ENCODE measurements around the gene TCIRG1.

TCIRG1 gene

GRCh38 chr11:68096962-68097361 is 58.1 kb downstream of the TCIRG1 start:
- Histone ChIP-seq H3K36me3 (ENCODE audit: control insufficient read depth, insufficient read depth, low read length) (no peaks in the 10 kb centered on the region), H3K4me1 (ENCODE audit: control insufficient read depth, insufficient read depth, low read length) (no peaks in the 10 kb centered on the region), H3K9ac (ENCODE audit: low read depth, low read length) (no peak overlapping the region), H3K27me3 (ENCODE audit: control insufficient read depth, insufficient read depth, low read length) (no peaks in the 10 kb centered on the region), H3K9me3 (ENCODE audit: control insufficient read depth, insufficient read depth, low read length) (no peaks in the 10 kb centered on the region), H3K4me3 (ENCODE audit: low read depth, low read length) (no peak overlapping the region)

- H3K9ac ChIP-seq (ENCODE audit: low read depth, low read length) = no peak overlapping the region
- no peak overlapping the region for H3K4me3 ChIP-seq (ENCODE audit: low read depth, low read length)
- no peaks in the 10 kb centered on the region for H3K4me1 ChIP-seq (ENCODE audit: control insufficient read depth, insufficient read depth, low read length)
- H3K36me3 ChIP-seq (ENCODE audit: control insufficient read depth, insufficient read depth, low read length) = no peaks in the 10 kb centered on the region
- H3K27me3 ChIP-seq (ENCODE audit: control insufficient read depth, insufficient read depth, low read length) = no peaks in the 10 kb centered on the region
- H3K9me3 ChIP-seq (ENCODE audit: control insufficient read depth, insufficient read depth, low read length) = no peaks in the 10 kb centered on the region
Observed at GRCh38 chr11:68099057-68099456, 60.2 kb downstream of the TCIRG1 start.

- Histone ChIP-seq H3K27me3 (ENCODE audit: control insufficient read depth, insufficient read depth, low read length) (no peaks in the 10 kb centered on the region), H3K4me3 (ENCODE audit: low read depth, low read length) (no peak overlapping the region), H3K9me3 (ENCODE audit: control insufficient read depth, insufficient read depth, low read length) (no peaks in the 10 kb centered on the region), H3K4me1 (ENCODE audit: control insufficient read depth, insufficient read depth, low read length) (no peaks in the 10 kb centered on the region), H3K36me3 (ENCODE audit: control insufficient read depth, insufficient read depth, low read length) (no peaks in the 10 kb centered on the region), H3K9ac (ENCODE audit: low read depth, low read length) (no peak overlapping the region)
Observed at GRCh38 chr11:68099474-68100405, 60.9 kb downstream of the TCIRG1 start.
